ENCODE data around the gene UBIAD1. TPM values are rescaled to one million over a fixed set of nuclear protein-coding genes. Genes with fewer than 3 reads are reported as not detected.
A peak's percentile ranks its signal among the peaks of the same experiment; 100 is the strongest.

Gene UBIAD1, protein sequence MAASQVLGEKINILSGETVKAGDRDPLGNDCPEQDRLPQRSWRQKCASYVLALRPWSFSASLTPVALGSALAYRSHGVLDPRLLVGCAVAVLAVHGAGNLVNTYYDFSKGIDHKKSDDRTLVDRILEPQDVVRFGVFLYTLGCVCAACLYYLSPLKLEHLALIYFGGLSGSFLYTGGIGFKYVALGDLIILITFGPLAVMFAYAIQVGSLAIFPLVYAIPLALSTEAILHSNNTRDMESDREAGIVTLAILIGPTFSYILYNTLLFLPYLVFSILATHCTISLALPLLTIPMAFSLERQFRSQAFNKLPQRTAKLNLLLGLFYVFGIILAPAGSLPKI
- total RNA-seq (2011; cell fraction: chromatin; rRNA removed; ENCODE audit: low replicate concordance), result 33.9 and 77.3 TPM in 2 replicates
- 66.1 and 66.7 TPM in 2 replicates for total RNA-seq (2011; cell fraction: nucleolus; rRNA removed)
- total RNA-seq (2011; cell fraction: nucleoplasm; rRNA removed), result 56.1 and 65.5 TPM in 2 replicates
- 12.6 and 16.1 TPM in 2 replicates for total RNA-seq (2014; rRNA removed)
- total RNA-seq (2014; rRNA removed; fragmentation: Illumina TruSeq; extraction: Trizol), result 16.9 and 17.5 TPM in 2 replicates
- total RNA-seq (2015; rRNA removed; fragmentation: Illumina TruSeq; extraction: Trizol), result 21.1 and 22.3 TPM in 2 replicates
- total RNA-seq (2021), result 30.5 and 34.3 TPM in 2 replicates
- 22.7 and 23.8 TPM in 2 replicates for polyA plus RNA-seq (2011; rRNA removed)
- polyA plus RNA-seq (2011; cell fraction: cytosol; rRNA removed), result 32.6 and 43.7 TPM in 2 replicates
- polyA plus RNA-seq (2011; cell fraction: nucleus; rRNA removed), result 13.0 and 14.5 TPM in 2 replicates
- polyA plus RNA-seq (2012), result 17.8 and 18.4 TPM in 2 replicates
- polyA plus RNA-seq (2014; fragmentation: Illumina TruSeq; extraction: Trizol), result 31.3 and 34.6 TPM in 2 replicates
- polyA plus RNA-seq (2014; fragmentation: Nextera tagmentation; extraction: Ambion mirVana), result 1 to 10 TPM; 6.2 to 7.2 TPM
- polyA plus RNA-seq (2014; rRNA removed), result 23.8 and 25.0 TPM in 2 replicates
- 33.0 and 43.8 TPM in 2 replicates for polyA minus RNA-seq (2011; rRNA and poly(A)+ RNA removed)
- polyA minus RNA-seq (2011; cell fraction: cytosol; rRNA and poly(A)+ RNA removed), result 21.5 and 26.2 TPM in 2 replicates
- polyA minus RNA-seq (2011; cell fraction: nucleus; rRNA and poly(A)+ RNA removed), result 17.5 and 25.4 TPM in 2 replicates
- Bru-seq, nascent RNA, result percentile 79 among the genes with signal in this experiment
- BruChase-seq, experiment 1, labeled RNA remaining after a 2-hour chase, result percentile 77 among the genes with signal in this experiment
- percentile 75 among the genes with signal in this experiment for BruChase-seq, experiment 2, labeled RNA remaining after a 6-hour chase
- long read RNA-seq, experiment 1, transcript UBIAD1-202 (2 exons, 3,646 nt), result major isoform, 89 of 248 reads
- long read RNA-seq, experiment 1, partial matches to known transcripts, result 0 of 248 reads
- long read RNA-seq, experiment 1, other reads (novel, unspliced or antisense), result 155 of 248 reads
- long read RNA-seq, experiment 2, transcript UBIAD1-202 (2 exons, 3,646 nt), result major isoform, 47 of 70 reads
- long read RNA-seq, experiment 2, partial matches to known transcripts, result 9 of 70 reads
- long read RNA-seq, experiment 2, other reads (novel, unspliced or antisense), result 14 of 70 reads
- long read RNA-seq, experiment 3, transcript UBIAD1-202 (2 exons, 3,646 nt), result major isoform, 27 of 31 reads
- long read RNA-seq, experiment 3, partial matches to known transcripts, result 0 of 31 reads
- long read RNA-seq, experiment 3, other reads (novel, unspliced or antisense), result 3 of 31 reads

DNA sequence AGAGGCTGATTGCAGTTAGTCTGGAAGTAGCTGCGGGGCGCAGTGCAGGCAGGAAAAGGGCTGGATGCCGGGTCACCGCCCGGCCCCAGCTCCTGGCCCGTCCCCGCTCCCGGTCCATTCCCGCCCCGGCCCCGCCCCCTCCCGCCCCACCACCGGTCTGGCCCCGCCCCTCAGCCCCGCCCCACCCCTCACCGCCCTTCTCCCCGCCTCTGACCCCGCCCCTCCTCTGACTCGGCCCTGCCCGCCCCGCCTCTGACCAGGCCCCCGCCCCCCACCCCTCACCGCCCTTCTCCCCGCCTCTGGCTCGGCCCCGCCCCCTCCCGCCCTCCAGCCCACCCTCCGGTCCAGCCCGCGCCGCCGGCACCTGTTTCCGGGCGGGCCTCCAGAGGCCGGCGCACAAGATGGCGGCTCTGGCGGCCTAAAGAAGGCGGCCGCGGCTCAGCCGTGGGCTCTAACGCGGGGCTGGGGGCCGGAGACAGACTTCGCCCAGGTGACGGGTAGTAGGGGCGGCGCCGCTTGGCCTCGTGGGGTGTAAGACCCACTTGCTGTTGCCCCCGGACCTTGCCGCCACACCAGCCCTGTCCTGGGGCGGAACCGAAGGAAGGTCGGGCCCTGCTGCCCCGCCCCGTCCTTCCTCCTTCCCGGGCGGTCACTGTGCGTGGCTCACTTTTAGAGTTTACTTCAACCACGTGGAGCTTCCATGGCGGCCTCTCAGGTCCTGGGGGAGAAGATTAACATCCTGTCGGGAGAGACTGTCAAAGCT, at the start of gene UBIAD1:
Gene UBIAD1 (plus strand): TSS at position 367 of the 763 bp plus-strand sequence. CDS start 334 bp downstream, at position 701.
- peak; percentile 93 for ATAC-seq
- WGBS (ENCODE audit: insufficient coverage, low coverage, missing lambda C conversion rate), result under 1% methylated on average over 36 of the region's 64 CpGs
- POLR2A ChIA-PET, result interaction anchor here (0.6 to 3.2 kb wide), 12 partner anchors 11 to 1423 kb away, joined by 3 to 27 read pairs (median 3); partner anchors contain the start of gene MTOR
- peak; percentile 22 for TF ChIP-seq HNRNPLL (IDR thresholded peaks at IDR 0.05; ENCODE audit: low read depth, low read length, poor library complexity, severe bottlenecking)
- no peak for TF ChIP-seq DPF2 (IDR thresholded peaks at IDR 0.05)
- peak; percentile 86 for TF ChIP-seq ELF2 (CRISPR knock-in tag; IDR thresholded peaks at IDR 0.05)
- TF ChIP-seq ZNF780A (CRISPR knock-in tag; IDR thresholded peaks at IDR 0.05), result no peak
- no peak for TF ChIP-seq FOXM1 (IDR thresholded peaks at IDR 0.05; ENCODE audit: low read depth)
- no peak; the same call in 1 of the 2 replicates for TF ChIP-seq FOXM1 (CRISPR knock-in tag; IDR thresholded peaks at IDR 0.05; ENCODE audit: low read depth)
- no peak for TF ChIP-seq MTA1 (IDR thresholded peaks at IDR 0.05; ENCODE audit: borderline replicate concordance)
- TF ChIP-seq, protein P1, sequence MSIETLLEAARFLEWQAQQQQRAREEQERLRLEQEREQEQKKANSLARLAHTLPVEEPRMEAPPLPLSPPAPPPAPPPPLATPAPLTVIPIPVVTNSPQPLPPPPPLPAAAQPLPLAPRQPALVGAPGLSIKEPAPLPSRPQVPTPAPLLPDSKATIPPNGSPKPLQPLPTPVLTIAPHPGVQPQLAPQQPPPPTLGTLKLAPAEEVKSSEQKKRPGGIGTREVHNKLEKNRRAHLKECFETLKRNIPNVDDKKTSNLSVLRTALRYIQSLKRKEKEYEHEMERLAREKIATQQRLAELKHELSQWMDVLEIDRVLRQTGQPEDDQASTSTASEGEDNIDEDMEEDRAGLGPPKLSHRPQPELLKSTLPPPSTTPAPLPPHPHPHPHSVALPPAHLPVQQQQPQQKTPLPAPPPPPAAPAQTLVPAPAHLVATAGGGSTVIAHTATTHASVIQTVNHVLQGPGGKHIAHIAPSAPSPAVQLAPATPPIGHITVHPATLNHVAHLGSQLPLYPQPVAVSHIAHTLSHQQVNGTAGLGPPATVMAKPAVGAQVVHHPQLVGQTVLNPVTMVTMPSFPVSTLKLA (conservative IDR thresholded peaks at IDR 0.05), result peak; percentile 99 to 100
- TF ChIP-seq, protein P2, sequence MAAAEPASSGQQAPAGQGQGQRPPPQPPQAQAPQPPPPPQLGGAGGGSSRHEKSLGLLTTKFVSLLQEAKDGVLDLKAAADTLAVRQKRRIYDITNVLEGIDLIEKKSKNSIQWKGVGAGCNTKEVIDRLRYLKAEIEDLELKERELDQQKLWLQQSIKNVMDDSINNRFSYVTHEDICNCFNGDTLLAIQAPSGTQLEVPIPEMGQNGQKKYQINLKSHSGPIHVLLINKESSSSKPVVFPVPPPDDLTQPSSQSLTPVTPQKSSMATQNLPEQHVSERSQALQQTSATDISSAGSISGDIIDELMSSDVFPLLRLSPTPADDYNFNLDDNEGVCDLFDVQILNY (CRISPR knock-in tag; IDR thresholded peaks at IDR 0.05), result peak; percentile 74; the same call in 1 of the 2 replicates
- peak; percentile 63; the same call in 1 of the 2 replicates for TF ChIP-seq SOX6 (IDR thresholded peaks at IDR 0.05)
- TF ChIP-seq, protein P3, sequence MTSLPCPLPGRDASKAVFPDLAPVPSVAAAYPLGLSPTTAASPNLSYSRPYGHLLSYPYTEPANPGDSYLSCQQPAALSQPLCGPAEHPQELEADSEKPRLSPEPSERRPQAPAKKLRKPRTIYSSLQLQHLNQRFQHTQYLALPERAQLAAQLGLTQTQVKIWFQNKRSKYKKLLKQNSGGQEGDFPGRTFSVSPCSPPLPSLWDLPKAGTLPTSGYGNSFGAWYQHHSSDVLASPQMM (CRISPR knock-in tag; IDR thresholded peaks at IDR 0.05), result no peak
- no peak for TF ChIP-seq MTF1 (CRISPR knock-in tag; IDR thresholded peaks at IDR 0.05; ENCODE audit: borderline replicate concordance)

More for the DNA sequence above, at the start of gene UBIAD1:
- Histone ChIP-seq H3K4me2 (ENCODE audit: insufficient read depth, low read length) (peak within 1 kb of the TSS; percentile 99), H3K36me3 (ENCODE audit: control insufficient read depth, insufficient read depth, low read length) (peaks cover 31% of the 10 kb centered on the region; the same call in 2 of the 3 replicates), H3K27ac (ENCODE audit: extremely low read depth, low read depth, low read length) (peak within 1 kb of the TSS; percentile 93), H3K27me3 (ENCODE audit: control insufficient read depth in 2 of 2, insufficient read depth in 2 of 2, low read length in 2 of 2) (no peaks in the 10 kb centered on the region), H3K9ac (ENCODE audit: insufficient read depth in 1 of 2, low read depth in 2 of 2, low read length in 2 of 2) (peak within 1 kb of the TSS; percentile 96 to 100), H3K9me1 (ENCODE audit: control insufficient read depth, insufficient read depth, low read length) (no peaks in the 10 kb centered on the region), H3K9me3 (replicated peaks; ENCODE audit: control insufficient read depth, insufficient read depth, low read depth, low read length) (no peaks in the 10 kb centered on the region), H3K4me3 (peak within 1 kb of the TSS; percentile 97), H2AFZ (ENCODE audit: low read depth, low read length) (peak within 1 kb of the TSS; percentile 99), H3K4me1 (replicated peaks in 1 of 2; ENCODE audit: control insufficient read depth in 2 of 2, insufficient read depth in 2 of 2, low read length in 2 of 2) (peaks cover 18 to 23% of the 10 kb centered on the region in 2 experiments), H3K79me2 (ENCODE audit: control insufficient read depth, insufficient read depth, low read length) (peaks cover 41% of the 10 kb centered on the region), H4K20me1 (replicated peaks; ENCODE audit: control insufficient read depth, insufficient read depth, low read length) (no peaks in the 10 kb centered on the region)
- in situ Hi-C loops (cut with MboI), result no loop called here
- BruUV-seq (replicated peaks), result no TSS peak
- FAIRE-seq, result peak; percentile 77
- intact Hi-C loops (cut with micrococcal nuclease), result no loop called here
- peak; percentile 91 to 99 (median 98) for DNase-seq (ENCODE audit: extremely low read depth in 1 of 4, low spot score in 3 of 4)
- CTCF ChIA-PET (ENCODE audit: low intra/inter-chr PET ratio), result no interaction called here
